Astrocyte (in vitro differentiated cells and primary cell): ENCODE measurements around the gene BRF1.

Experiments used
- EZH2 ChIP-seq: IDR thresholded peaks from 2 replicates; pipeline ENCODE4 v1.6.1; 2012; ENCODE audit warnings: mild to moderate bottlenecking, low read length, inconsistent platforms; ENCODE audit not compliant: insufficient read depth
- TF ChIP-seq, protein P1 (sequence below): IDR thresholded peaks from 2 replicates; pipeline ENCODE4 v1.5.1; 2011; ENCODE audit warnings: low read depth, mild to moderate bottlenecking, inconsistent platforms, low read length, moderate library complexity; ENCODE audit not compliant: insufficient read depth

DNA sequence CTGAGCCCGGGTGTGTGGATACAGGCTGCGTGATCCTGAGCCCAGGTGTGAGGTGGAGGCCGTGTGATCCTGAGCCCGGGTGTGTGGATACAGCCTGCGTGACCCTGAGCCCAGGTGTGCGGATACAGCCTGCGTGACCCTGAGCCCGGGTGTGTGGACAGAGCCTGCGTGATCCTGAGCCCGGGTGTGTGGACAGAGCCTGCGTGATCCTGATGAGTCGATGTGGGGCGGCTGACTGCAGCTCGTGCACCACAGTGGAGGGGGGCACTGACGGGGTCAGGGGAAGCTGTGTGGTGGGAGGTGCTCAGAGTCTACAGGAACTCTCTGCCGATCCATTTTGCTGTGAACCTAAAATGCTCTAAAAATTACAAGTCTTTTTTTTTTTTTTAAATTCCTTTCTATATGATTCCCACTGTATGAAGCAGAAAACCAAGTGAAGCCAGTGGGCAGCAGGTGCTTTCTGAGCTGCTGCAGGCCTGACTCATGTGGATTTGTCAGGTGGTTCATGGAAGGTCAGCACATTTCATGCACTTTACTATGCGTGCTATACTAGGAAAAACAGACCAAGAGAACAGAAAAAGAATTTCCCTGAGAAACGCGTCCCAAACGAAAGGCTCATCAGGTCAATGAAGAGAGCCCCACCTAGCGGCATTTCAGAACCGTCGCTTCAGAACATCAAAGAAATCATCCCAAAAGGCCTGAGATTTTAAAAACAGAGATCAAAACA is 19.3 kb downstream of the BRF1 start:
- TF ChIP-seq, protein P1, sequence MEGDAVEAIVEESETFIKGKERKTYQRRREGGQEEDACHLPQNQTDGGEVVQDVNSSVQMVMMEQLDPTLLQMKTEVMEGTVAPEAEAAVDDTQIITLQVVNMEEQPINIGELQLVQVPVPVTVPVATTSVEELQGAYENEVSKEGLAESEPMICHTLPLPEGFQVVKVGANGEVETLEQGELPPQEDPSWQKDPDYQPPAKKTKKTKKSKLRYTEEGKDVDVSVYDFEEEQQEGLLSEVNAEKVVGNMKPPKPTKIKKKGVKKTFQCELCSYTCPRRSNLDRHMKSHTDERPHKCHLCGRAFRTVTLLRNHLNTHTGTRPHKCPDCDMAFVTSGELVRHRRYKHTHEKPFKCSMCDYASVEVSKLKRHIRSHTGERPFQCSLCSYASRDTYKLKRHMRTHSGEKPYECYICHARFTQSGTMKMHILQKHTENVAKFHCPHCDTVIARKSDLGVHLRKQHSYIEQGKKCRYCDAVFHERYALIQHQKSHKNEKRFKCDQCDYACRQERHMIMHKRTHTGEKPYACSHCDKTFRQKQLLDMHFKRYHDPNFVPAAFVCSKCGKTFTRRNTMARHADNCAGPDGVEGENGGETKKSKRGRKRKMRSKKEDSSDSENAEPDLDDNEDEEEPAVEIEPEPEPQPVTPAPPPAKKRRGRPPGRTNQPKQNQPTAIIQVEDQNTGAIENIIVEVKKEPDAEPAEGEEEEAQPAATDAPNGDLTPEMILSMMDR: peak; percentile 79
- TF ChIP-seq EZH2: no peak
